Hepatocyte (in vitro differentiated cells): ENCODE results near the gene PRDM16.
A peak's percentile ranks its signal among the peaks of the same experiment; 100 is the strongest.

Experiments
- EZH2 ChIP-seq: fragments of 200-600 bp; sonication (generic); IDR thresholded peaks from 2 replicates; pipeline ENCODE4 v1.6.1; 2016; ENCODE audit warnings: antibody characterized with exemption, mild to moderate bottlenecking, borderline replicate concordance
- EZH2phosphoT487 ChIP-seq: fragments of 200-600 bp; sonication (generic); IDR thresholded peaks from one replicate; pipeline ENCODE4 v1.6.1; 2018; ENCODE audit warnings: antibody characterized with exemption, mild to moderate bottlenecking, low read depth, moderate library complexity; ENCODE audit not compliant: unreplicated experiment, severe bottlenecking
- TF ChIP-seq, protein P1 (sequence below): fragments of 200-600 bp; sonication (generic); IDR thresholded peaks from 2 replicates; pipeline ENCODE4 v1.5.1; 2016; ENCODE audit warnings: antibody characterized with exemption, mild to moderate bottlenecking; ENCODE audit not compliant: poor library complexity

- TF ChIP-seq, protein P1, sequence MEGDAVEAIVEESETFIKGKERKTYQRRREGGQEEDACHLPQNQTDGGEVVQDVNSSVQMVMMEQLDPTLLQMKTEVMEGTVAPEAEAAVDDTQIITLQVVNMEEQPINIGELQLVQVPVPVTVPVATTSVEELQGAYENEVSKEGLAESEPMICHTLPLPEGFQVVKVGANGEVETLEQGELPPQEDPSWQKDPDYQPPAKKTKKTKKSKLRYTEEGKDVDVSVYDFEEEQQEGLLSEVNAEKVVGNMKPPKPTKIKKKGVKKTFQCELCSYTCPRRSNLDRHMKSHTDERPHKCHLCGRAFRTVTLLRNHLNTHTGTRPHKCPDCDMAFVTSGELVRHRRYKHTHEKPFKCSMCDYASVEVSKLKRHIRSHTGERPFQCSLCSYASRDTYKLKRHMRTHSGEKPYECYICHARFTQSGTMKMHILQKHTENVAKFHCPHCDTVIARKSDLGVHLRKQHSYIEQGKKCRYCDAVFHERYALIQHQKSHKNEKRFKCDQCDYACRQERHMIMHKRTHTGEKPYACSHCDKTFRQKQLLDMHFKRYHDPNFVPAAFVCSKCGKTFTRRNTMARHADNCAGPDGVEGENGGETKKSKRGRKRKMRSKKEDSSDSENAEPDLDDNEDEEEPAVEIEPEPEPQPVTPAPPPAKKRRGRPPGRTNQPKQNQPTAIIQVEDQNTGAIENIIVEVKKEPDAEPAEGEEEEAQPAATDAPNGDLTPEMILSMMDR = peak; percentile 40
- TF ChIP-seq EZH2 = no peak
- no peak for TF ChIP-seq EZH2phosphoT487
These were observed 334.6 kb downstream of the PRDM16 start for GRCh38 chr1:3403388-3404231.
